Kidney (tissue), 14 donors: ENCODE results near the gene SH3D21. TPM values are rescaled to one million over a fixed set of nuclear protein-coding genes. Genes with fewer than 3 reads are reported as not detected.

Experiments used
- DNase-seq, 5 donors: peaks; one replicate each; pipeline ENCODE4 v3.0.0-alpha.2; 2013 to 2020
- FAIRE-seq: peaks from 2 replicates; lab custom pipeline; 2012; peaks lifted over from hg19 to GRCh38; lab: Jason Lieb, UNC
- H3K27ac ChIP-seq, 2 donors: one replicate each; pipeline ENCODE4 v1.7.0; 2013; ENCODE audit warnings: low read depth in 2 of 2, low read length in 2 of 2, inconsistent platforms in 1 of 2
- H3K27me3 ChIP-seq: one replicate; pipeline ENCODE4 v1.7.1; 2013; ENCODE audit warnings: low read length, inconsistent platforms; ENCODE audit not compliant: control insufficient read depth, insufficient read depth
- H3K36me3 ChIP-seq, 3 donors: one replicate each; pipeline versions ENCODE4 v1.7.0 to v1.7.1; 2013; ENCODE audit warnings: low read length in 3 of 3, control low read depth in 1 of 3, inconsistent platforms in 1 of 3; ENCODE audit not compliant: insufficient read depth in 3 of 3, control insufficient read depth in 2 of 3
- H3K4me1 ChIP-seq, 3 donors: one replicate each; pipeline versions ENCODE4 v1.7.0 to v1.7.1; 2013; ENCODE audit warnings: low read length in 3 of 3, inconsistent platforms in 1 of 3, low read depth in 1 of 3; ENCODE audit not compliant: control insufficient read depth in 2 of 3, insufficient read depth in 2 of 3
- H3K4me3 ChIP-seq, 3 donors: one replicate each; pipeline versions ENCODE4 v1.7.0 to v1.8.1; 2013; ENCODE audit warnings: low read length in 3 of 3, control low read depth in 1 of 3, inconsistent platforms in 1 of 3
- H3K9ac ChIP-seq, 3 donors: one replicate each; pipeline versions ENCODE4 v1.7.0 to v1.7.1; 2013; ENCODE audit warnings: low read length in 3 of 3, control low read depth in 1 of 3, inconsistent platforms in 1 of 3
- H3K9me3 ChIP-seq, 3 donors: one replicate each; pipeline versions ENCODE4 v1.7.0 to v1.7.1; 2013; ENCODE audit warnings: low read length in 3 of 3, control low read depth in 1 of 3, inconsistent platforms in 1 of 3; ENCODE audit not compliant: control insufficient read depth in 2 of 3, insufficient read depth in 1 of 3
- CTCF ChIP-seq: IDR thresholded peaks from 3 replicates; pipeline ENCODE4 v1.5.1; 2012; ENCODE audit warnings: mild to moderate bottlenecking, moderate library complexity, borderline replicate concordance; ENCODE audit not compliant: insufficient read depth; ENCODE audit errors: extremely low read depth
- intact Hi-C: fragments of 100-400 bp; cut with DNase I; formaldehyde crosslinking; loops from one replicate; pipeline ENCODE4 v1.11.1; 2022
- polyA plus RNA-seq: library from polyadenylated mRNA; stranded (reverse); fragments of 350-450 nt; fragmentation: Illumina TruSeq; extraction: RNeasy Lipid Tissue Mini Kit (QIAGEN cat#74804); gene quantifications from one replicate; pipeline ENCODE4 v1.2.3, GENCODE V29; 2014; ENCODE audit warnings: low read depth, low replicate concordance; ENCODE audit not compliant: insufficient read depth
- total RNA-seq: library from RNA; stranded (reverse); fragmentation: NEBNext Ultra II Directional; extraction: Animal tissue kit (Norgen Biotek cat#: 25700); gene quantifications from one replicate; pipeline ENCODE4 v1.2.1, GENCODE V29; 2021
- donor health status: control.
- donor health status: control.
- donor health status: control.
- donor health status: control.
- donor health status: control.
- donor health status: DM: yes; HTN: yes; CAD: no.
- donor health status: Normal renal cell carcinoma (clear cell type).

Gene SH3D21
- total and polyA plus RNA-seq, 2 donors from 2014 or later: 5.7 to 33.4 TPM

GRCh38 chr1:36297062-36297461 is 9.1 kb upstream of the SH3D21 start:
- H3K9ac ChIP-seq: no peak overlapping the region
- intact Hi-C loops: no loop called here
- TF ChIP-seq CTCF: no peak
- peaks cover 0 to 6% (median 0%) of the 10 kb centered on the region in 3 donors for H3K4me1 ChIP-seq
- FAIRE-seq (no peak), DNase-seq (no peak)
- H3K27ac ChIP-seq: no peak overlapping the region
- H3K9me3 ChIP-seq: no peaks in the 10 kb centered on the region
- no peak overlapping the region for H3K4me3 ChIP-seq
- no peaks in the 10 kb centered on the region for H3K27me3 ChIP-seq
- H3K36me3 ChIP-seq: peaks cover 10 to 49% (median 30%) of the 10 kb centered on the region in 3 donors

- FAIRE-seq (no peak), DNase-seq (no peak)
- Histone ChIP-seq H3K4me3 (no peak overlapping the region), H3K27me3 (no peaks in the 10 kb centered on the region), H3K27ac (no peak overlapping the region), H3K4me1 (peaks cover 0 to 6% (median 0%) of the 10 kb centered on the region in 3 donors), H3K36me3 (peaks cover 9 to 52% (median 36%) of the 10 kb centered on the region in 3 donors), H3K9me3 (no peaks in the 10 kb centered on the region), H3K9ac (no peak overlapping the region)
- no peak for TF ChIP-seq CTCF
- intact Hi-C loops: no loop called here
Observed at GRCh38 chr1:36298640-36299039, 7.5 kb upstream of the SH3D21 start.

- no peak for DNase-seq
- H3K9me3 ChIP-seq: no peaks in the 10 kb centered on the region
- intact Hi-C loops: no loop called here
- H3K36me3 ChIP-seq: peaks cover 4 to 43% (median 31%) of the 10 kb centered on the region in 3 donors
- no peak overlapping the region for H3K9ac ChIP-seq
- peaks cover 0 to 9% (median 0%) of the 10 kb centered on the region in 3 donors for H3K4me1 ChIP-seq
- no peaks in the 10 kb centered on the region for H3K27me3 ChIP-seq
- peak overlapping the region in 1 of 2 donors; percentile 10 for H3K27ac ChIP-seq
- no peak overlapping the region for H3K4me3 ChIP-seq
- no peak for FAIRE-seq
- no peak for TF ChIP-seq CTCF
Observed at GRCh38 chr1:36300526-36300925, 5.6 kb upstream of the SH3D21 start.

GRCh38 chr1:36301220-36301619 is 4.9 kb upstream of the SH3D21 start:
- DNase-seq: no peak
- TF ChIP-seq CTCF: no peak
- Histone ChIP-seq H3K36me3 (peaks cover 4 to 42% (median 29%) of the 10 kb centered on the region in 3 donors), H3K27ac (peak overlapping the region in 1 of 2 donors; percentile 2), H3K9me3 (no peaks in the 10 kb centered on the region), H3K4me3 (no peak overlapping the region), H3K4me1 (peaks cover 0 to 12% (median 0%) of the 10 kb centered on the region in 3 donors), H3K9ac (no peak overlapping the region), H3K27me3 (no peaks in the 10 kb centered on the region)
- FAIRE-seq: no peak
- intact Hi-C loops: no loop called here
